GM19099 (cell line): Measurements from ENCODE around the gene PRSS1.

ENCODE experiments used
- POLR2A ChIP-seq: IDR thresholded peaks from 3 replicates; pipeline ENCODE4 v1.6.1; 2011; ENCODE audit warnings: low read depth; ENCODE audit not compliant: insufficient read length; ENCODE audit errors: extremely low read depth

PRSS1 gene

GRCh38 chr7:142770661-142771352 lies 21.5 kb downstream of the PRSS1 start, which contains the start of gene PRSS2:
Gene PRSS2 (plus strand): TSS chr7:142770970. CDS start chr7:142770983, 13 bp downstream.
- no peak for TF ChIP-seq POLR2A

GRCh38 chr7:142771353-142771723 lies 22.1 kb downstream of the PRSS1 start:
- TF ChIP-seq POLR2A, result no peak

- no peak for TF ChIP-seq POLR2A
Observed at GRCh38 chr7:142772051-142772450, 22.8 kb downstream of the PRSS1 start.

GRCh38 chr7:142772673-142773072 lies 23.4 kb downstream of the PRSS1 start:
- TF ChIP-seq POLR2A, result no peak

- no peak for TF ChIP-seq POLR2A
Observed at GRCh38 chr7:142773230-142773629, 24.0 kb downstream of the PRSS1 start.

- no peak for TF ChIP-seq POLR2A
Observed at GRCh38 chr7:142773937-142774744, 24.9 kb downstream of the PRSS1 start.

- TF ChIP-seq POLR2A, result no peak
Observed at GRCh38 chr7:142774826-142775225, 25.6 kb downstream of the PRSS1 start.

- no peak for TF ChIP-seq POLR2A
Observed at GRCh38 chr7:142776206-142776844, 27.1 kb downstream of the PRSS1 start.

- TF ChIP-seq POLR2A, result no peak
Observed at GRCh38 chr7:142777318-142777717, 28.0 kb downstream of the PRSS1 start.

- TF ChIP-seq POLR2A, result no peak
Observed at GRCh38 chr7:142782922-142783900, 33.9 kb downstream of the PRSS1 start.

- no peak for TF ChIP-seq POLR2A
Observed at GRCh38 chr7:142784096-142784495, 34.8 kb downstream of the PRSS1 start.

- TF ChIP-seq POLR2A, result no peak
Observed at GRCh38 chr7:142784716-142785115, 35.4 kb downstream of the PRSS1 start.

- no peak for TF ChIP-seq POLR2A
Observed at GRCh38 chr7:142785841-142786250, 36.6 kb downstream of the PRSS1 start.

GRCh38 chr7:142787034-142787768 lies 37.9 kb downstream of the PRSS1 start:
- no peak for TF ChIP-seq POLR2A

- TF ChIP-seq POLR2A, result no peak
Observed at GRCh38 chr7:142787783-142788182, 38.5 kb downstream of the PRSS1 start.
